ENCODE data around the gene SHROOM2.

GRCh38 chrX:9884031-9884779, 98.0 kb downstream of the SHROOM2 start:
- TF ChIP-seq ELF4 (IDR thresholded peaks at IDR 0.05), result no peak
- TF ChIP-seq SP1 (IDR thresholded peaks at IDR 0.05), result no peak
- TF ChIP-seq BHLHE40 (IDR thresholded peaks at IDR 0.05; ENCODE audit: borderline replicate concordance), result no peak
- TF ChIP-seq FOXA1 (IDR thresholded peaks at IDR 0.05), result no peak
- no peak for TF ChIP-seq PKNOX1 (IDR thresholded peaks at IDR 0.05)
- no peak for TF ChIP-seq NFRKB (IDR thresholded peaks at IDR 0.05)
- no peak for TF ChIP-seq FOXK2 (IDR thresholded peaks at IDR 0.05)
- no peak for TF ChIP-seq SUZ12 (IDR thresholded peaks at IDR 0.05)
- no peak for TF ChIP-seq LEF1 (IDR thresholded peaks at IDR 0.05; ENCODE audit: borderline replicate concordance)
